Trophoblast cell (in vitro differentiated cells and primary cell): ENCODE data around the gene CST11.

Source experiments
- DNase-seq, 2 donors: peaks; one replicate each; pipeline ENCODE4 v3.0.0-alpha.2; 2016
- H2AFZ ChIP-seq: 2 replicates; pipeline ENCODE4 v1.6.1; 2013; ENCODE audit warnings: low read length, moderate library complexity, mild to moderate bottlenecking; ENCODE audit not compliant: insufficient read depth, poor library complexity
- H2AK5ac ChIP-seq: 2 replicates; pipeline ENCODE4 v1.6.1; 2013; ENCODE audit warnings: mild to moderate bottlenecking, low read length
- H2BK120ac ChIP-seq: 2 replicates; pipeline ENCODE4 v1.6.1; 2013; ENCODE audit warnings: low read length, mild to moderate bottlenecking, moderate library complexity; ENCODE audit not compliant: insufficient read depth, poor library complexity
- H2BK12ac ChIP-seq: 2 replicates; pipeline ENCODE4 v1.6.1; 2013; ENCODE audit warnings: mild to moderate bottlenecking, low read length, moderate library complexity
- H2BK5ac ChIP-seq: 2 replicates; pipeline ENCODE4 v1.6.1; 2013; ENCODE audit warnings: low read length, low read depth, moderate library complexity, mild to moderate bottlenecking; ENCODE audit not compliant: poor library complexity
- H3K14ac ChIP-seq: 2 replicates; pipeline ENCODE4 v1.6.1; 2013; ENCODE audit warnings: mild to moderate bottlenecking, low read length
- H3K18ac ChIP-seq: 2 replicates; pipeline ENCODE4 v1.6.1; 2013; ENCODE audit warnings: mild to moderate bottlenecking, low read length
- H3K23ac ChIP-seq: 2 replicates; pipeline ENCODE4 v1.6.1; 2013; ENCODE audit warnings: low read length
- H3K27ac ChIP-seq: 2 replicates; pipeline ENCODE4 v1.5.1; 2013; ENCODE audit warnings: low read depth, mild to moderate bottlenecking, inconsistent platforms, low read length, moderate library complexity
- H3K27me3 ChIP-seq: 2 replicates; pipeline ENCODE4 v1.6.1; 2013; ENCODE audit warnings: inconsistent platforms, mild to moderate bottlenecking, low read length, moderate library complexity; ENCODE audit not compliant: insufficient read depth
- H3K36me3 ChIP-seq, 2 experiments: 1 replicate in 1 of 2; 2 replicates in 1 of 2; pipeline ENCODE4 v1.6.1; 2013; ENCODE audit warnings: low read length in 2 of 2, mild to moderate bottlenecking in 2 of 2, moderate library complexity in 1 of 2; ENCODE audit not compliant: insufficient read depth in 2 of 2, control insufficient read depth in 1 of 2
- H3K4ac ChIP-seq: 2 replicates; pipeline ENCODE4 v1.6.1; 2013; ENCODE audit warnings: low read depth, mild to moderate bottlenecking, low read length, moderate library complexity
- H3K4me1 ChIP-seq, 2 experiments: 1 replicate in 1 of 2; 2 replicates in 1 of 2; pipeline ENCODE4 v1.6.1; 2013; ENCODE audit warnings: low read length in 2 of 2, mild to moderate bottlenecking in 2 of 2, moderate library complexity in 1 of 2; ENCODE audit not compliant: insufficient read depth in 2 of 2, control insufficient read depth in 1 of 2
- H3K4me2 ChIP-seq: 2 replicates; pipeline ENCODE4 v1.6.1; 2013; ENCODE audit warnings: inconsistent platforms, mild to moderate bottlenecking, low read length, moderate library complexity
- H3K4me3 ChIP-seq: 2 replicates; pipeline ENCODE4 v1.5.1; 2013; ENCODE audit warnings: mild to moderate bottlenecking, low read depth, low read length, inconsistent platforms
- H3K79me1 ChIP-seq: one replicate; pipeline ENCODE4 v1.6.1; 2013; ENCODE audit warnings: low read length
- H3K79me2 ChIP-seq: 2 replicates; pipeline ENCODE4 v1.6.1; 2013; ENCODE audit warnings: low read length, mild to moderate bottlenecking; ENCODE audit not compliant: control insufficient read depth, insufficient read depth, poor library complexity
- H3K9ac ChIP-seq: 2 replicates; pipeline ENCODE4 v1.6.1; 2013; ENCODE audit warnings: mild to moderate bottlenecking, low read length
- H3K9me3 ChIP-seq: 2 replicates; pipeline ENCODE4 v1.6.1; 2013; ENCODE audit warnings: low read depth, mild to moderate bottlenecking, control low read depth, inconsistent platforms, low read length; ENCODE audit not compliant: insufficient read depth
- H4K12ac ChIP-seq: 2 replicates; pipeline ENCODE4 v1.6.1; 2013; ENCODE audit warnings: low read depth, mild to moderate bottlenecking, low read length, moderate library complexity
- H4K8ac ChIP-seq: 2 replicates; pipeline ENCODE4 v1.6.1; 2013; ENCODE audit warnings: low read depth, mild to moderate bottlenecking, low read length, moderate library complexity
- H4K91ac ChIP-seq: one replicate; pipeline ENCODE4 v1.6.1; 2013; ENCODE audit warnings: low read depth, mild to moderate bottlenecking, low read length, moderate library complexity
- WGBS: extraction: QIAGEN DNeasy Blood & Tissue Kit; methylation state at CpG from one replicate; pipeline ENCODE4 v1.1.7; 2013; ENCODE audit warnings: missing lambda C conversion rate; ENCODE audit not compliant: insufficient read length, insufficient coverage; ENCODE audit errors: extremely low coverage; 5-methylcytosine and 5-hydroxymethylcytosine counted together

The CST11 gene

GRCh38 chr20:23417861-23418260 is 34.8 kb downstream of the CST11 start:
- no peak overlapping the region for H2AK5ac ChIP-seq
- H3K4me3 ChIP-seq: no peak overlapping the region
- no peak overlapping the region for H4K91ac ChIP-seq
- no peak overlapping the region for H4K8ac ChIP-seq
- no peaks in the 10 kb centered on the region for H3K27me3 ChIP-seq
- no peak overlapping the region for H2BK5ac ChIP-seq
- no peak overlapping the region for H3K4ac ChIP-seq
- H3K36me3 ChIP-seq: no peaks in the 10 kb centered on the region
- H2BK12ac ChIP-seq: no peak overlapping the region
- H4K12ac ChIP-seq: no peak overlapping the region
- H2BK120ac ChIP-seq: no peak overlapping the region
- no peak overlapping the region for H3K9ac ChIP-seq
- no peak overlapping the region for H3K23ac ChIP-seq
- H3K14ac ChIP-seq: no peak overlapping the region
- peak in 1 of 2 donors; percentile 29 for DNase-seq
- peaks cover 7% of the 10 kb centered on the region for H3K79me1 ChIP-seq
- no peak overlapping the region for H3K4me2 ChIP-seq
- H3K9me3 ChIP-seq: no peaks in the 10 kb centered on the region
- H3K4me1 ChIP-seq: no peaks in the 10 kb centered on the region
- no peak overlapping the region for H3K18ac ChIP-seq
- H3K79me2 ChIP-seq: peaks cover 9% of the 10 kb centered on the region
- no peak overlapping the region for H2AFZ ChIP-seq
- H3K27ac ChIP-seq: no peak overlapping the region

- H3K4me3 ChIP-seq: no peak overlapping the region
- no peaks in the 10 kb centered on the region for H3K9me3 ChIP-seq
- H3K14ac ChIP-seq: no peak overlapping the region
- H2BK5ac ChIP-seq: no peak overlapping the region
- H4K8ac ChIP-seq: no peak overlapping the region
- no peak overlapping the region for H3K23ac ChIP-seq
- no peak overlapping the region for H4K12ac ChIP-seq
- peaks cover 6% of the 10 kb centered on the region for H3K79me1 ChIP-seq
- H3K79me2 ChIP-seq: peaks cover 7% of the 10 kb centered on the region
- H4K91ac ChIP-seq: no peak overlapping the region
- peak overlapping the region; percentile 9 for H3K4ac ChIP-seq
- no peaks in the 10 kb centered on the region for H3K4me1 ChIP-seq
- no peak overlapping the region for H2BK12ac ChIP-seq
- no peaks in the 10 kb centered on the region for H3K36me3 ChIP-seq
- H3K9ac ChIP-seq: no peak overlapping the region
- no peak overlapping the region for H2BK120ac ChIP-seq
- WGBS: no CpG with 5 or more reads among the region's 6 CpGs
- H3K27me3 ChIP-seq: no peaks in the 10 kb centered on the region
- H2AK5ac ChIP-seq: no peak overlapping the region
- no peak overlapping the region for H3K27ac ChIP-seq
- no peak overlapping the region for H3K18ac ChIP-seq
- no peak for DNase-seq
- H3K4me2 ChIP-seq: no peak overlapping the region
- H2AFZ ChIP-seq: no peak overlapping the region
Measured at GRCh38 chr20:23415959-23416583, 36.6 kb downstream of the CST11 start.

- no peak overlapping the region for H4K91ac ChIP-seq
- no peak overlapping the region for H3K4ac ChIP-seq
- no peak overlapping the region for H2BK5ac ChIP-seq
- no peak overlapping the region for H3K23ac ChIP-seq
- H2BK120ac ChIP-seq: no peak overlapping the region
- H4K8ac ChIP-seq: no peak overlapping the region
- H3K79me2 ChIP-seq: peaks cover 2% of the 10 kb centered on the region
- H3K9ac ChIP-seq: no peak overlapping the region
- no peak overlapping the region for H2AK5ac ChIP-seq
- no peaks in the 10 kb centered on the region for H3K9me3 ChIP-seq
- H2BK12ac ChIP-seq: no peak overlapping the region
- no peak overlapping the region for H3K4me3 ChIP-seq
- H3K4me2 ChIP-seq: no peak overlapping the region
- H3K36me3 ChIP-seq: no peaks in the 10 kb centered on the region
- no peak overlapping the region for H3K14ac ChIP-seq
- H3K27me3 ChIP-seq: no peaks in the 10 kb centered on the region
- no peak for DNase-seq
- no peak overlapping the region for H3K27ac ChIP-seq
- no peak overlapping the region for H3K18ac ChIP-seq
- no CpG with 5 or more reads among the region's 5 CpGs for WGBS
- H3K79me1 ChIP-seq: peaks cover 2% of the 10 kb centered on the region
- no peak overlapping the region for H4K12ac ChIP-seq
- H2AFZ ChIP-seq: no peak overlapping the region
- no peaks in the 10 kb centered on the region for H3K4me1 ChIP-seq
Measured at GRCh38 chr20:23415555-23415954, 37.1 kb downstream of the CST11 start.

GRCh38 chr20:23414526-23415188 is 38.0 kb downstream of the CST11 start:
- H2AK5ac ChIP-seq: no peak overlapping the region
- H3K23ac ChIP-seq: no peak overlapping the region
- no peak overlapping the region for H3K9ac ChIP-seq
- H3K27ac ChIP-seq: no peak overlapping the region
- H4K12ac ChIP-seq: no peak overlapping the region
- H3K4me1 ChIP-seq: no peaks in the 10 kb centered on the region
- H3K79me2 ChIP-seq: no peaks in the 10 kb centered on the region
- H3K4me3 ChIP-seq: no peak overlapping the region
- no peak overlapping the region for H3K18ac ChIP-seq
- no peak overlapping the region for H2BK120ac ChIP-seq
- no peak overlapping the region for H3K14ac ChIP-seq
- no peak overlapping the region for H3K4me2 ChIP-seq
- no peaks in the 10 kb centered on the region for H3K9me3 ChIP-seq
- H3K4ac ChIP-seq: no peak overlapping the region
- H2BK5ac ChIP-seq: no peak overlapping the region
- H2AFZ ChIP-seq: no peak overlapping the region
- no CpG with 5 or more reads among the region's 1 CpG for WGBS
- no peaks in the 10 kb centered on the region for H3K36me3 ChIP-seq
- no peak overlapping the region for H2BK12ac ChIP-seq
- H4K91ac ChIP-seq: no peak overlapping the region
- no peak overlapping the region for H4K8ac ChIP-seq
- DNase-seq: peak in 1 of 2 donors; percentile 57
- no peaks in the 10 kb centered on the region for H3K27me3 ChIP-seq
- H3K79me1 ChIP-seq: no peaks in the 10 kb centered on the region
